Measurements from ENCODE around the gene MCTS1.
"Not testable (repeated sequence)": the region's sequence is repeated elsewhere in the genome, so short reads cannot be mapped to it uniquely, and the experiment has no call there.

MCTS1 gene

DNA sequence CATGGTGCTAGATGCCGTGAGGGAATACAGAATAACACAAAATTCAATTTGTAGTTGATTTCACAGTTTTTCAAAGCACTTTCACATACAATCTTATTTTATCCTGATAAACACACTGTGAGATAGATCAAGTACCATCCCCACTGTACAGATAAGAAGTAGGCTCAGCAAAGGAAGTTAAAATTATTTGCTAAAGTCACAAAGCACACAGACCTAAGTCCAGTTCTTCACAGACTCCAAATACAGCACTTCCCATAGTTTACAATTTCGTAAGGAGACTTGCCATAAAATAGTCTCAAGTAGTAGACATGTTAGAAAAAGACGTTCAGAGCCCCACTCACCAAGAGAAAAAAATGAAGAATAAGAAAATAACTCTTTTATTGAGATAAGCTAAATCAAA, 35.3 kb upstream of the MCTS1 start:
- intact Hi-C loops (cut with DNase I; ENCODE audit: low total_unique reads): no loop called here

DNA sequence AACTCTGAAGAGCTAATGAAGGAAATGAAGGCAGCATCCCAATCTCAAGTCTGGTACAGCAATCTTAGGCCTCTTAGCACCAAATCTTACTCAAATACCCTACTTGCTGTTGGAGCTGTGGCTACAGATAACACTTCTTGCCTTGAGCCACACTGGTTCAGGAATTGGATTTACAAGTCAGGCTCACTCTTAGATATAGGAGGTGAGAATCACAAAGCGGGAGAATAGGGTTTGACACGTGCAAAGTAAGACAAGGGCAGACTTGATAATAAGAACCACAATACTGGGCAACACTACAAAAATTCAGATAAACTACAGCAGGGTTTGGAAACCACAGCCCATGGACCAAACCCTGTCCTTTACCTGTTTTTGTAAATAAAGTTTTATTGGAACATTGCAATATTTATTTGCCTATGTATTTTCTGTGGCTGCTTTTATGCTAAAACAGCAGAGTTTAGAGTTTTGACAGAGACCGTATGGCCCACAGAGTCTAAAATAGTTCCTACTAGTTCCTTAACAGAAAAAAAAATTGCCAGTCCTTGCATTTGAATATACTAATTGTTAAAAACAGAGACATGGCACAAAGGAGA, 33.8 kb upstream of the MCTS1 start:
- no peak overlapping the region for H3K4me3 ChIP-seq
- intact Hi-C loops (cut with DNase I; ENCODE audit: low total_unique reads): no loop called here
- no peaks in the 10 kb centered on the region for H3K27me3 ChIP-seq
- no peak for DNase-seq
- H3K36me3 ChIP-seq: no peaks in the 10 kb centered on the region
- no peaks in the 10 kb centered on the region for H3K9me3 ChIP-seq
- TF ChIP-seq, protein P1, sequence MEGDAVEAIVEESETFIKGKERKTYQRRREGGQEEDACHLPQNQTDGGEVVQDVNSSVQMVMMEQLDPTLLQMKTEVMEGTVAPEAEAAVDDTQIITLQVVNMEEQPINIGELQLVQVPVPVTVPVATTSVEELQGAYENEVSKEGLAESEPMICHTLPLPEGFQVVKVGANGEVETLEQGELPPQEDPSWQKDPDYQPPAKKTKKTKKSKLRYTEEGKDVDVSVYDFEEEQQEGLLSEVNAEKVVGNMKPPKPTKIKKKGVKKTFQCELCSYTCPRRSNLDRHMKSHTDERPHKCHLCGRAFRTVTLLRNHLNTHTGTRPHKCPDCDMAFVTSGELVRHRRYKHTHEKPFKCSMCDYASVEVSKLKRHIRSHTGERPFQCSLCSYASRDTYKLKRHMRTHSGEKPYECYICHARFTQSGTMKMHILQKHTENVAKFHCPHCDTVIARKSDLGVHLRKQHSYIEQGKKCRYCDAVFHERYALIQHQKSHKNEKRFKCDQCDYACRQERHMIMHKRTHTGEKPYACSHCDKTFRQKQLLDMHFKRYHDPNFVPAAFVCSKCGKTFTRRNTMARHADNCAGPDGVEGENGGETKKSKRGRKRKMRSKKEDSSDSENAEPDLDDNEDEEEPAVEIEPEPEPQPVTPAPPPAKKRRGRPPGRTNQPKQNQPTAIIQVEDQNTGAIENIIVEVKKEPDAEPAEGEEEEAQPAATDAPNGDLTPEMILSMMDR (IDR thresholded peaks at IDR 0.05): no peak
- no peak overlapping the region for H3K27ac ChIP-seq
- no peaks in the 10 kb centered on the region for H3K4me1 ChIP-seq

More for the DNA sequence above, 35.3 kb upstream of the MCTS1 start:
- Histone ChIP-seq H3K27me3 (no peaks in the 10 kb centered on the region), H3K4me3 (no peak overlapping the region), H3K9me3 (no peaks in the 10 kb centered on the region), H3K4me1 (no peaks in the 10 kb centered on the region), H3K36me3 (no peaks in the 10 kb centered on the region), H3K27ac (no peak overlapping the region)
- TF ChIP-seq, protein P1 (IDR thresholded peaks at IDR 0.05): no peak
- no peak for DNase-seq

DNA sequence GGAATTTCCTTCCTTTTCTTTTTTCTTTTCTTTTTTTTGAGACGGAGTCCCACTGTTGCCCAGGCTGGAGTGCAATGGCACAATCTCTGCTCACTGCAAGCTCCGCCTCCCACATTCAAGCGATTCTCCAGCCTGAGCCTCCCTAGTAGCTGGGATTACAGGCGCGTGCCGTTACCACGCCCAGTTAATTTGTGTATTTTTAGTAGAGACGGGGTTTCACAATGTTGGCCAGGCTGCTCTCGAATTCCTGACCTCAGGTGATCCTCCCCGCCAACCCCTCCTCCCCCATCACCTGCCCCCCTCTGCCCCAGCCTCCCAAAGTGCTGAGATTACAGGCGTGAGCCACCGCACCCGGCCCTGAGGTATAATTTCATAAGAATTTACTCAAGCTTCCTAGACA, 30.1 kb upstream of the MCTS1 start:
- H3K9me3 ChIP-seq; DNase-seq; H3K27ac ChIP-seq; H3K36me3 ChIP-seq; H3K27me3 ChIP-seq; intact Hi-C loops (cut with DNase I; ENCODE audit: low total_unique reads); H3K4me1 ChIP-seq; H3K4me3 ChIP-seq: not testable (repeated sequence)

DNA sequence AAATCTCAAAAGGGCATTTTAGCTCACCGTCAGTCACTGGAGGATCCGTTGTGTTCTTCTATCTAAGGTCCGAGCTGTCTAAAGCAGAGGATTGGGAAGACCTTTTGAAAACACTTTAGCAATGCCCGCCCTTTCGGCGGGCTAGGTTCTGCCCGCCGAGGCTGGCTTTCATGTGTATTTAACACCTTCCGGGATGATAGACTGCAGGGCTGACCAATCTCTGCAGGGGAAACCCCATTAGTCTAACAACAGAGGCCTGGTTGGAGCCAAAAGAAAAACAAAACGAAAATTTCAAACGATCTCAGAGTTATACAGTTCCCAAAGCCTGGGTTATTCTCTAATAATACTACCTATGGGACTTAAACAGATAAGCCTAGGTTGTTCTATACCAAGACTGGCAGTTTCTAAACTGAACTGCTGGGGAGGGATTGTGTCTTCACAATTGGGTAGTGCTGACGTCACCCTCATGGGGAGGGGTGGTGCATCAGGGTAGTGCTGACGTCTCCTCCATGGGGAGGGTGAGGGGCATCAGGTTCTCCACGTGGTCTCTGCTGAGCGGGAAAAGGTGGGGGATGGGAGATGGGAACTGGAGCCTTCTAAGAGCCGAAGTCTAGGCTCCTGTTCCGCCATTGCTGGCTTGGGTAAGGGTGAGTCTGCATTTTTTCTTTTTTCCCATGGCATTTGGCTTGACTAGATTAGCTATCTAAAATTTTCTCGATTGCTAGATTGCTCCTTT, 28.4 kb upstream of the MCTS1 start:
- Histone ChIP-seq H3K4me3 (no peak overlapping the region), H3K36me3 (no peaks in the 10 kb centered on the region), H3K9me3 (no peaks in the 10 kb centered on the region), H3K27me3 (no peaks in the 10 kb centered on the region), H3K27ac (no peak overlapping the region), H3K4me1 (no peaks in the 10 kb centered on the region)
- intact Hi-C loops (cut with DNase I; ENCODE audit: low total_unique reads): no loop called here
- DNase-seq: no peak
- TF ChIP-seq, protein P1 (IDR thresholded peaks at IDR 0.05): no peak

DNA sequence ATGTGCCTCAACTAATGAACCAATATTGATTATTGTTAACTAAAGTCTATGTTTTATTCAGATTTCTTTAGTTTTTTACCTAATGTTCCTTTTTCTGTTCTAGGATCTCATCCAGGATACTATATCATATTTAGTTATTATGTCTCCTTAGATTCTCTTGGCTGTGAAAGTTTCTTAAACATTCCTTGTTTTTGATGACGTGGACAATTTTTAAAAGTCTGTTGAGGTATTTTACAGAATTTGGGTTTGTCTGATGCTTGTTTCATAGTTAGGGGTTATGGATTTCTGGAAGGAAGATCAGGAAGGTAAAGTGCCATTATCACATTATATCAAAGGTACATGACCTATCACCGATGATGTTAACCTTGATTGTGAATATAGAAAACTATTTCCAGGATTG, 18.2 kb upstream of the MCTS1 start:
- H3K4me1 ChIP-seq: no peaks in the 10 kb centered on the region

DNA sequence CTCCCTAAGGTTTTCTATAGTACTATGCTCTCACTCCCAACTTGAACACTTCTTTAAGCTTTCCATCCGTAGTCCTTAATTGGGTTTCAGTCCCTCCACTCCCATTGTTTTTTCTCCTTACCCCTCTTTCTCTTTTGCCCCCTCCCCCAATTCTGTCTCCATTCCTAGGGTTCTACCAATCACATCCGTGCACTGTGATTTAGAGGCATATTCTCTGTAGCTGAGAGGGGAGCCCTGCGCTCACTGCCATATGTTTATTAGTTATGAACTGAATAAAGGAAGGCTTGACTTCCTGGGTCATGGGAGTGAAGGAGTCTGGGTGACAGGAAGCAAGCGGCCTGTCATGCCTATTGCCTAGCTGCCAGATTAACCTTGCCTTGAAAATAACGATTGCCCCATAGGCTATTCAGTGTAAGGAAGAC, 471 bp downstream of the MCTS1 start:
- H3K27ac ChIP-seq: peak overlapping the region; percentile 82 to 89
- H3K4me3 ChIP-seq: peak overlapping the region; percentile 65
- H3K9me3 ChIP-seq: no peaks in the 10 kb centered on the region
- no peaks in the 10 kb centered on the region for H3K27me3 ChIP-seq
- DNase-seq: no peak
- peaks cover 0 to 10% (median 4%) of the 10 kb centered on the region in 4 donors for H3K4me1 ChIP-seq
- H3K36me3 ChIP-seq: peaks cover 0 to 7% (median 7%) of the 10 kb centered on the region in 3 donors
- intact Hi-C loops (cut with DNase I; ENCODE audit: low total_unique reads): loop anchor here (10.0 kb wide), 1 partner anchor 50 kb away; no protein-coding TSS in a partner anchor
- TF ChIP-seq, protein P1 (IDR thresholded peaks at IDR 0.05): no peak

More for the DNA sequence above, 18.2 kb upstream of the MCTS1 start:
- intact Hi-C loops (cut with DNase I; ENCODE audit: low total_unique reads): no loop called here
- Histone ChIP-seq H3K27ac (no peak overlapping the region), H3K36me3 (no peaks in the 10 kb centered on the region), H3K27me3 (no peaks in the 10 kb centered on the region), H3K9me3 (no peaks in the 10 kb centered on the region), H3K4me3 (no peak overlapping the region)
- TF ChIP-seq, protein P1 (IDR thresholded peaks at IDR 0.05): no peak
- no peak for DNase-seq
